ENCODE data around the gene RBM44.
"Not testable (repeated sequence)": the region's sequence is repeated elsewhere in the genome, so short reads cannot be mapped to it uniquely, and the experiment has no call there.

RBM44 gene

DNA sequence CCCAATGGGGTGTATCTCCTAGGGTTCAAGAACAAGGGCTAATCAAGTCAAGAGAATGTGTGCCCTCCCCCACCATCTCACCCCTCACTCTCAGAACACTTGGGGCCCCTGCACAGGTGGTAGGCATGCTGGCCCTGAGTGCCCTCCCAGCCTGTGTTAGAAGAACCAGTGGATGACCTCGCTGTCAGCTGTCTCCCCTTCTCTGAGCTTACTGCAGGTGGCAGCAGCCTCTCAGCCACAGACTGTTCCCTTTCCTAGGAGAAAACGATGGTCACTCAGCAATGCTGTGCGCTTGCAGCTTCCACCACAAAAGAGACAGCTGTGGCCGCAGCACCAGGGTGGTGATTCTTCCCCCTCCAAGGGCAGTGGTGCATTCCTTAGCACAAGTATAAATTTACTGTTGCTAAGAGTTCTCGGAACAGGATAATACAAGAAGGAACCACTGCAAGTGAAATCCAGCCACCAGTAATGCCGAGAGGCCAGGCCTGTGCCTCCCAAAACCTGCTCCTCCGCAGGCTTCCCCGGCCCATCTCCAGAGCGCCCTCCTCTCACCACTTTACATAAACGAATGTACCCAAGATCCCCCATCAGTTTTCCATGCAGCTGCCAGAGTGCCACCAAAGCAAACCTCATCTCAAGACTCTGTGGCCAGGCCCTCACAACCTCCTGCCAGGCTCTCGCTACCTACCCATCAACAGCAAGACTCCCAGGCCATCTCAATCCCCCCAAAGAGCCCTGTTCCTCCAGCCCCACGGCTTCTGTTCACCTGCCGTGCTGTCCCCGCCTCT, 59.9 kb downstream of the RBM44 start:
- DNase-seq, result no peak

DNA sequence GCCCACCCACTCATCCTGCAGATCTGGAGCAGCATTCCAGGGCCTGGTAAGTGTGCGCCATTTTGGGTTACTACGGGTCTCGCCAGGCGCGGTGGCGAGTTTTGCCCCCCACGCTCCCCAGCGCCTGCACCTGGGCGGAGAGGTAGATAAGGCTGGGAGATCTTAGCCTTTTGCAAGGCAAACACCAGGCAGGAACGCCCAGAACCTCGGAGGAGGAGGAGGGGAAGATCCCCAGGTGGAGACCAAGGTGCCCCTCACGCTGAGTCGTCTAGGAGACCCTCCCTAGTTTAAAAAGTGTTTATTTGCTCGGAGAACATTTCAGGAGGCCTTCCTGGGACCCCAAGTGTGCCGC, 60.5 kb downstream of the RBM44 start:
- no peak for DNase-seq

DNA sequence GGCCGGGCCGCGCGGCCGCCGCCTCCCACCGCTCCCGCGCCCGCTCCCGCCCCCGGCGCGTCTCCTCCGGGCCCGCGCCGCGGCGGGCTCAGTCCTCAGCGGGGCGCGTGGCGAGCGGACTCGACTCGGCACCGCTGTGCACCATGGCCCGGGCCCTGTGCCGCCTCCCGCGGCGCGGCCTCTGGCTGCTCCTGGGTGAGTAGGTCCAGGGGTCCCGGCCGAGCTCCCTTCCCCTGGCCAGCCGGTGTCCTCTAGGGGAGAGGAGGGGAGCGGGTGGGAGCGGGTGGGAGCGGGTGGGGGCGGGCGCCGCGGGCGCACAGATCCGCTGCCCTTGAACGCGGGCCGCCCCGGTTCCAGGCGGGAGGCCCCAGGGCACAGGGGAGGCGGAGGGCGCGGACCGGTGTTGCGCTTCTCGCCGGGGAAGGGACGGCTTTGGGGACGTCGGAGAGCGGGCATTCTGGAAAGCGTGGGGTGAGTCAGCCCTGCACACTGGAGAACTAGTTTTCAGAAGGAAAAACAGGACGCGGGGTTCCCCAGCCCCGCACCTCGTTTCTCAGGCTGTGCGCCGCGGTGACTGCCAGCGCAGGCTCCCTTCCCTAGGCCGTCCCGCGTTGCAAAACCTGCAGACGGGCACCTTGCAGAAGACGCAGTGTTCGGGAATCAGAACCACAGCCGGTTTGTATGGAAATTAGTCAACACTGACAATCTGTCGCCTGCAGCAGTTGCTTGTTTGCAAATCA, 61.1 kb downstream of the RBM44 start, which contains the start of gene RAMP1:
Gene RAMP1 (plus strand): TSS at position 91 of the 740 bp plus-strand sequence. CDS start 53 bp downstream, at position 144.
- no peak for DNase-seq

DNA sequence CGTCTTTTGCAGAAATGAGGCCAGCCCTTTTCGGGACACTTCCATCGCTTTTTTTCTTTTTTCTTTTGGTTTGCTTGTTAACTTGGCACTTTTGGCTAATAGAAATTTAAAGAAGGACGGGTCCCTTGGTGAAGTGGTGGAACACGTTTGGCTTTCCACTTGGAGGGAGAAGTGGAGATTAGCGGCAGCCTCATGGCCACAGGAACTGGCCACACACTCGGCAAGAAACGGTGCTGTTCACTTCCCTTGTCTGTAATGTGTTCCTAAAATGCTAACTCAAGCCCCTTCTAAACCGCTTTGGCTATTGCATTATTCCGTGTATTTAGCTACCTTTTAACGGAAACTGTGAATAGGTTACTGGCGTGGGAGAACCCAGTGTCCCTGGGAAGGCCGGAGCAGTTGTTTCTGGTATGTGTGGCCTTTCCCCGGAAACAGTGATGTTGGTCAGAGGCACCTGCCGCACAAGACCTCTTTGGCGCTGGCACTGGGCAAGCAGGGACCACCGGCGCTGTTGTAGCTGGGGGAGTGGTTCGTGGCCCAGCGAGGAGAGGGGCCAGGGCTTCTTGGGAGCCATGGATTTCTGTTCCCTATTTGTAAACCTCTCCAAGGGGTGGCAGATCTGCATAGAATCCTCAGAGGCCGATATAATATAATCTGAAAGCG, 61.8 kb downstream of the RBM44 start:
- no peak for DNase-seq

DNA sequence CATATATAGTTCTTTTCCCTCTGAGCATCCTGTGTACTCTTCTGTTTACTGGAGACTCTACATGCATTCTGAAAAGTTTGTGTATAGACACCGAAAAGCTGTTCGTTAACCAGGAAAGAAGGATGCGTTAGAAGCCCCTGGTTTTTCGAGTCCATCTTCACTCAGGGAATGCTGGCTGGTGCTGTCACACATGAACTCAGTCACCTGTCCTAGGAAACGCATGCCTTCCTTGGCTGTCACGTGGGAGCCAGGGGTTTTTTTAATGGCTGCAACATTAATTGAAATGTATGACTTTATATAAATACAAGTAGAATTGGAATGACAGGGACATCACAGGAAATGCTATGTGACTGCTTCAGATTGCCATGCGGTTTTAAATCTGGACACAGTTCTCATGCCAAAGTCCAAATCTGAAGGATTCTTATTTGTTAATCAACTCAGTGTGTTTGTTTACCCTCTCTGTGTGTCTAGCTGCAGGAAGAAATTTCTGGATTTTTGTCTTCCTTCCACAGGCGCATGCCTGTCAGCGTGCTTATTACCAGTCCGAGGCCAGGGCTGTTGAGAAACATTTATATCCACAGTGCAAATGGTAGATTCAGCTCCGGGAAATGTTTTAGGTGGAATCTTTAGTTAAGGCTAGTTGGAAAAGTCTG, 63.4 kb downstream of the RBM44 start:
- DNase-seq, result no peak

DNA sequence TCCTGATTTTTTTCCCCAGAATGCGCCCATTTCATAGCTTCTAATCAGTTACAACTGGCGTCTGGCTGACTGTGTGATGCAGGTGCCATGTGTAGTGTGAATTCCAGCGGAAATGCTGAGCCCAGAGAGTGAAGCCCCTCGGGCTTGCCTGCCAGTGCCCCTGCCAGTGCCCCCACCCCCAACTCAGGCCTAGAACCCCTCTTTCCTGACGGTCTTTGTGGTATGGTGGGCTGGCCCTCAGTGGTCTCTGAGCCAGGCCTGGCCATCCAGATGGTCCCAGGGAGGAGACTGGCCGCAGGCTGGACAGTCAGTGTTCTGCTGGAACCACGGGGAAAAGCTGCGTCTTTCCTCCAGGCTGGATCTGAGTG, 63.9 kb downstream of the RBM44 start:
- DNase-seq, result no peak

DNA sequence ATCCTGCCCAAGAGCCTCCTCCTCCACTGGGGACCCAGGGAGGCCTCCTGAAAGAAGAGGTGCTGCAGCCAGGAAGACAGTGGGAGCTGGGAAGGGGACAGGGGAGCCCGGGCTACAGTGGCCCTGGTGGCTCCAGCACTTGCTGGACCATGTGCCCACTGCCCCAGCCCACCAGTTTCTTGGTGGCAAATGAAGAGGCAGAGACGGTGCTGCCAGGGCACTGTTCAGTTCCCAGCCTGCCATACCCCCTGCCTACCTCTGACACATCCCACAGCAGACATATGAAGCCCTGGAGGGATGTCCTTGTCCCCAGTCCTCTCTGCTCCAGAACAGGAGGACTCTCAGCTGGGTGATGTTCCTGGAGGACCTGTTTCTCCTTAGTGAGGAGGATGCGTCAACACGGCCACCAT, 64.5 kb downstream of the RBM44 start:
- no peak for DNase-seq

DNA sequence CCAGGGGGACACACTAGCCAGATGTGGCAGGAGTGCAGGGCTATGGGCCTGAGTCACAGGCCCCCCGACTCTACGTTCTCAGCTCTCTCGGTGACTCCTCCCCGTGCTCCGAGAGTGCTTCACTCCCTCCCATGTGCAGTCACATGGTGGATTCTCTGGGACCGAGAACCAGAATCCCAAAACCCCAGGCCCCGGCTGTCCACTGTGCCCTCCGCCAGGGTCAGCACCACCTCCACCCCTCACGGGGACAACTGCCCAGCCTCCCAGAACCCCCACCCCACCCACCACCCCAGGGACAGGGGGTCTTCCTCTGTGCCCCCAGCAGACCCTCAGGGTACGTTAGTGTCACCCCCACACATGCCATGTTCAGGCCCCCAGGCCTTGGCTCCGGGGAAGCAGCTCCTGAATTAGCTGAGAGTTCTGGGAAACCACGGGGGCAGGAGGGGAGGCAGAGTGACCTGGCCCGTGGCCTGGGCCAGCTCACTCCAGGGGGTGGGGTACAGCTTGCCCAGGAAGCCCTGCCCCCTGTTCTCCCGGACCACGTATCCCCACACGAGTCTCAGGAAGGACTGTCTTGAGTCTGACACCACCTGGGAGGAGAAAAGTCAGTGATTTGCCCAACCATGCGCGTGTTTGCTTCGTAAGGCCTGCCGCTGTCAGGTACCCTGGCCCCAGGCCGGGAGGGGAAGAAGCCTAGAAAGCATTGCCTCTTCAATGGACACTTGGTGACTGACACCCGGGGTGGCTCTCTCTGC, 65.3 kb downstream of the RBM44 start:
- DNase-seq, result no peak

DNA sequence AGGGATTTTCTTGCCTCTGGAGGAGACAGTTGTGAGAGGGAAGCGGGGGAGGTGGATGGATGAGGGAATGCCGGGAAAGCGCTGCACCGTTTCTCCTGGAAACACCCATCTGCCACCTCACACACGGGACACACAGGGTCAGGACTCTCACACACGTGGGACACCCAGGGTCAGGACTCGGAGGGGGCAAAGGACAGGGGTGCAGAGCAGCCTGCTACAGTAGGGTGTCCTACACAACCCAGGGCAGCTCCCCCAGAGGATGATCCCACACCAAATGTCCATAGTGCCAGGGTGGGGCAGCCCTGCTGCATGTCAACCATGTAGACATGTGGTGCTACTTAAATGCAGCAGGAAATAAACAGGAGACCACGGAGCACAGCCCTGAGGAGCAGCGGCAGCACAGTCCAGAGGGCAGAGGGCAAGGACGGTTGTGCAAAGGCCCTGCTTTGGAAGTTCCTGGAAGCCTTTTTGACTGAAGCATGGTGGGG, 65.9 kb downstream of the RBM44 start:
- no peak for DNase-seq

DNA sequence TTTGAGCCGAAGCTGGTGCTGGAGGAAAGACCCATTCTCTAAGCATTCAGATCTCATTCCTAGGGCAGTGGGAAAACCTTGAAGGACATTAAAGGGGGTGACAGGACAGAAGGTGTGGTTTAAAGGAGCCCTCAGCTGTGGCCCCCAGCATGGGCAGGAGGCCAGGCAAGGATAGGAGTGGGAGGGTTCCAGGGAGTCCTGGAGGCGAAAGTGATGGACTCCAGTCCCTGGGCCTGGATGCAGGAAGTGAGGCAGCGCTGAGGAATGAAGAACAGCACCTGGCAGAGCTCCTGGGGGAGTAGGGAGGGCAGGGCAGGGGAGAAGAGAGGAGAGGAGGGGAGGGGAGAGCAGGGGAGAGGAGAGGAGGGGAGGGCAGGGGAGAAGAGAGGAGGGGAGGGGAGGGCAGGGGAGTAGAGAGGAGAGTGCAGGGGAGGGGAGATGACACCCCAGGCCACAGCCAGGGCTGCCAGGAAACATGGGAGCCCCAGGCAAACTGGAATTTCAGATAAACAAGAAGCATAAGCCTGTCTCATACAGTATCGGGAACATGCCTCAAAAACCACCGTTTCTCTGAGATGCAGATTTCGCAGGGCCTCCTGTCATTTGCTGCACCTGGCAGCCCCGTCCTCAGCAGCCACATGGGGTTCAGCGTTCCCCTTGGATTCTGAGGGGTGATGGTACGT, 66.5 kb downstream of the RBM44 start:
- no peak for DNase-seq

DNA sequence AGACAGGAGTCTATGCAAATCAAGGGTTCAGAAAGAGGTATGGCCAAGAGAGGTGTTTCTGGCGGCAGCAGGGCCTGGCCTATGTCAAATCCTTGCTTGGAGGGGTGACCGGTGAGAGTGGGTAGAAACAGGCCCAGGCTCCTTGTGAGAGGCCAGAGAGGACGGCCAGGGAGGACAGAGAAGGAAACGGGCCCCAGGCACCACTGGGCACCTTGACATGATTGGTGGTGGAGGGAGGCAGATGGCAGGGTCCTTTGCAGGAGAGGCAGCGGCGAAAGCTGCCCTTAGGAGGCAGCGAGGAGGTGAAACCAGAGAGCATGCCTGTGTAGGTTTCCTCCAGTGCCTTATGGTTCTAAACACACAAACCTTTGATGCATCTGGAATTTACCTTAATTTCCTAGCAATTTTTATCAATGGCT, 67.1 kb downstream of the RBM44 start:
- no peak for DNase-seq

DNA sequence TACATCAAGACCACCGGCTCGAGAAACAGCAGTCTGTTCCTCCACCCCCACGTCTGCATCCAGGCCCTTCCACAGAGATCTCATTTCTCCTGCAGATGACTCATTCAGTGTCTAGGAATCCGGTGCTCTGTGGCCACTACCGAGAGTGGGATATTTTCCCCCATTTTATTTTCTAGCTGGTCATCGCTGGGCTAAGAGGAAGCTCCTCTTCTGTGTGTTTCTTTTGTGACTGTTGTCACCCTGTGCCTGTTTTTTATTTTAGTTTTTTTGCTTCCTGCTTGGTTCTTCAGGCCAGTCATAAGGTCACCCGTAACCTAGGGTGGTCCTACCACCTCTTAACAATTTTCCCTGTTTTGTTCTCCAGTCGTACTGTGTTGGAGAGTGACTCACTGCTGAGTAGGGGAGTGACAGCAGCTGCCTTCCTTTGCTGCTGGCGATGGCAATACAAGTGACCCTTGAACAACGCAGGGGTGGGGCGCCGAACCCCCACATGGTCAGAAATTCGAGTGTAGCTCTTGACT, 67.6 kb downstream of the RBM44 start:
- no peak for DNase-seq

DNA sequence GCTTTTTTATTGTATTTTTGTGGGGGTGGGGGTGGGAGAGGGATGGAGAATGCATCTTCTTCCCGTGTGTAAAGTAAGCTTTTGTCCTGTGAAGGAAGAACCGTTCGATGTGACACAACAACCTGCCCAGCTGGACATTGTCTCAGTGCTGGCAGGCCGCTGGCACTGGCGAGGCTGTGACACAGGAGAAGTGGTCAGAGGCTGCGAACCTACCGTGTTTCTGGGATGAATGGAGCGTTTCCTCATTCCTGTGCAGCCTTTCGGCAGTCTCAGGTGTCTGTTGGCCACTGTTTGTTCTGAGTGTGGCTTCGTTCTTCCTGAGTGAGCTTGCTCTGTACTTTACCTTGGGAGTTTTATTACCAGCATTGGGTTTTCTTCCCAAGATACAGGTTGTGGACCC, 68.9 kb downstream of the RBM44 start:
- no peak for DNase-seq

DNA sequence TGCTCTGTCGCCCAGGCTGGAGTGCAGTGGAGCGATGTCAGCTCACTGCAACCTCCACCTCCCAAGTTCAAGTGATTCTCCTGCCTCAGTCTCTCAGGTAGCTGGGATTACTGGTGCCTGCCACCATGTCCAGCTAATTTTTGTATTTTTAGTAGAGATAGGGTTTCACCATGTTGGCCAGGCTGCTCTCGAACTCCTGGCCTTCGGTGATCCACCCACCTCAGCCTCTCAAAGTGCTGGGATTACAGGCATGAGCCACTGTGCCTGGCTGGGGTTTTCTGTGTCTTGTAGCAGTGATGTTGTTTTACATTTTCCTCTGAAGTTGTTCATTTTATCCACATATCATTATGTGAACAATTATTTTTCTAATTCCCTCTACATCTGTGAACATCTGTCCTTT, 69.5 kb downstream of the RBM44 start:
- DNase-seq, result not testable (repeated sequence)

DNA sequence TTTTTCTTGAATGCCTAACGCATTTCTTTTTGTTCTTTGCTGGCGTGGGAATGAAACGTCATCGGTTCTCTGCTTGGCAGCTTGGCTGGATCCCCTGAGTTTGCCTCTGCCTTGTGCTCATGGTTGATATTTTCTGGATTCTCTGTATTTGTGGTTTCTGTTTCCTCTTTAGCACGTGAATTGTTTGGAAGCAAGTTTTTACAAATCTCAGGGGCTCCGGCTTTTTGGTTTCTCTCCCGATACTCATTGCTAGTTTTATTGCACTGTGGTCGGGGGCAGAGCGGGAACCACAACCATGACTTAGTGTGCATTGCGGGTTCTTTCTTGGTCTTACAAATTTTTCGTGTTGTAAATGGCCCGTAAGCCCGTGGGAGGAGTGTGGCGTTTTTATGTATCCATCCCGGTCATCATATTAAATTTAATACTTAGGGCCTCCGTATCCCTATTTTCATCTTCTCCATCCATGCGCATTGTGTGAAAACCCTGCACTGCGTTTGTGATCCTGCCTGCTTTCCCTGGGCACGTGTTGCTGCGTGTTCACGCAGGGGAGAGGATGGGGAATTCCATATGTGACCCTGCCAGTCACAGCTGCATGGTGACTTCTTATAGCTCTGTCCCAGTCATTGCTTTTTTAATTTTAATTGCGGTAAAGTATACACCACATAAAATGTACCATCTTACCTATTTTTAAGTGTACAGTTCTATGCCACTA, 70.2 kb downstream of the RBM44 start:
- no peak for DNase-seq

DNA sequence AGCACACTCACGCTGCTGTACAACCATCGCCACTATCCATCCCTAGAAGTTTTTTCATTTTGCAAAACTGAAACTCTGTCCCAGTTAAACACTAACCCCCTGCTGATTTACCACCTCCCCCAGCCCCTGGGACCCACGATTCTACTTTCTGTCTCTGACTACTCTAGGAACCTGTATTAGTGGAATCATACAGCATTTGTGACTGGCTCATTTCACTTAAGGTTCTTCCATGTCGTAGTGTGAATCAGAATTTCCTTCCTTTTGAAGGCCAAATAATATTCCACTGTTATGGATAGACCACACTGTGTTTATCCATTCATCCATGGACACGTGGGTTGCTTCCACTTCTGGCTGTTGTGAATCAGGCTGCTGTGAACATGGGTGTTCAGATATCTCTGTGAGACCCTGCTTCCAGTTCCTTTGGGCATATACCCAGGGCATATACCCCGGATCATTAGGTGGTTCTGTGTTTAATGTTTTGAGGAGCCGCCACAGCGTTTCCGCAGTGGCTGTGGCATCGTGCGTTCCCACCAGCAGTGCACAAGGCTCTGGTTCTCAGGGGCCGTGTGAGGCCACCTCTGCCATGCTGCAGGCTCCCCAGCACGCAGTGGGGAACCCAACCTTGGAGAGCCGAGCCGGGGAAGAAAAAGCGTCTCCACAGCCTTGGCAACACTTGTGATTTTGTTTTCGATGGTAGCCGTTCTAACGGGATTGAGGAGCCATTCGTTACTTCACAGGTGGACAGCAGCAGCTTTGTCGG, 70.9 kb downstream of the RBM44 start:
- DNase-seq, result no peak

DNA sequence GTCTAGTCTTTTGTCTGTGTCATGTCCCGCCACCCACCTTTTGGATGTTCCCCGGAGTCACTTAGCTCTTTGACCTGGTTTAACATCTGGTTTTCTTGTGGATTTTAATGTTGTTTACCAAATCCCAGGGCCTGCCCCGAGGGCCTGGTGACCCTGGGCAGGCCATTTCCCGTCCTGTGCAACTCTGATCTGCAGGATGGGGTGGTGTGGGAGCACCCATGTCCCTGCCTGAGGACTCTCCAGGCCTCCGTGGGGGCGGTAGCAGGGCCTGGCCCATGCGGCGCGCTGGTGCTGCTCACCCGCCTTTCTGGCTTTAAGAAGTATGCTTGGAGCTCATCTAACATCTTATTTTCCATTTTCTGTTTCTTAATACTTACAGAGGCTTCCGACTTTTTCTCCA, 71.5 kb downstream of the RBM44 start:
- DNase-seq, result no peak

DNA sequence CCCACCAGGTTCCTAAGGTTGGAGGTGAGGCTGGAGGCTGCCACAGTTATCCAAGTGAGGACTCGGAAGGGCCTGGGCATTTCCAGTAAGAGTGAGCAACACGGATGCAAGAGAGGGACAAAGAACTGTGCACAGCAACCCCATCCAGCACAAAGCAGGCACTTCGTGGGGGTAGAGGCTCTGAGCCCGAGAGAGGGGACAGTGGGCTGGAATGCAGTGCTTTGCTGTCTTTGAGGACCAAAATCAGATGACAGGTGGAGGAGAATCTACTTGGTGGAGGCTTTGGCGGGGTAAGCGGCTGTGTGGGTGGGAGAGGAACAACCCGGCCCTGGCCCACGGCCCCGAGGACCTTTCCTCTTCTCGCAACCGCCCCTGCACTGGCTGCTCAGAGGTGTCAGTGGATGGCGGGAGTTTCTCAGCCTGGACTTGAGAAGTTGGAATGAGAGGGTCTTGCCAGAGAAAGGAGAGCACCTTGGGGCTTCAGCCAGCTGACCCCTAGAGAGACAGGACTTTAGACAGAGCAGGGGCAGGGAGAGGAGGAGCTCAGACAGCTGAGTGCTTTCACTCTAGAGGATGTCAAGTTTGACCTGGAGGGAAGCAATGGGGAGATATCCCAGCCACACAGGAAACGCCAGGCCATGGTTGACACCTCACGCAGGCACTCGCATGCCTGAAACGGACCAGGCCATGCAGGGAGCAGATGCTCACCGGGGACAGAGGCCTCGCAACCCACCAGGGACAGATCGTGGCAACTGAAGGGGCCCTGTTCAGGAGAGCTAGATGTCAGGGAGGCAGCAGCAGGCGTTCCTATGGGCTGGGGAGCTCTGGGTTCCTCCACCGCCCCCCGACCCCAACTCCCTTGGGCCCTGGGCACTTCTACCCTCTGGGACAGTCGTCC, 72.4 kb downstream of the RBM44 start:
- DNase-seq, result no peak

Measured in NK-92 treated with Interleukin-12 subunit alpha and Interleukin-12 subunit beta, amount 100 ng/mL, for 24 hours (cell line).